HPDE6-E6E7 (cell line): Measurements from ENCODE around the gene RHCE.
"Not testable (repeated sequence)": the region's sequence is repeated elsewhere in the genome, so short reads cannot be mapped to it uniquely, and the experiment has no call there.

Source experiments
- DNase-seq: peaks from one replicate; pipeline ENCODE4 v3.0.0; 2011; ENCODE audit warnings: missing footprints; ENCODE audit errors: extremely low spot score

RHCE gene

DNA sequence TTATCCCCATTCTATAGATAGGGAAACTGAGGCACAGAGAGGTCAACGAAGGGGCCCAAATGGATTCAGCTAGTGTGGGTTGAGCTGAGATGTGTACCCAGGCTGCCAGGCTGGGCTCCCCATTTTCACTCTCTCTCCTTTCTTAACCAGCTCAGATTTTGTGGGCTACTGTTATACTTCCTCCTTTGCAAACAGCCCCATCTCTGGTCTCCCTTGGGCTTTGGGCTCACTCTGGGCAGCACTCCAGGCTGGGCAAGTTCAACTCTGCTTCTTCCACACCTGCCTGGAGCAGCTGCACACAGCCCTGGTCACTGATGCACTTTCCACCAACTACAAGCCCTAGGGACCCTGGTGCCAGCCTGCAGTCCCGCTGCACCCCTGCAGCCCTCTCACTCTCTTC lies 22.5 kb downstream of the RHCE start:
- not testable (repeated sequence) for DNase-seq

DNA sequence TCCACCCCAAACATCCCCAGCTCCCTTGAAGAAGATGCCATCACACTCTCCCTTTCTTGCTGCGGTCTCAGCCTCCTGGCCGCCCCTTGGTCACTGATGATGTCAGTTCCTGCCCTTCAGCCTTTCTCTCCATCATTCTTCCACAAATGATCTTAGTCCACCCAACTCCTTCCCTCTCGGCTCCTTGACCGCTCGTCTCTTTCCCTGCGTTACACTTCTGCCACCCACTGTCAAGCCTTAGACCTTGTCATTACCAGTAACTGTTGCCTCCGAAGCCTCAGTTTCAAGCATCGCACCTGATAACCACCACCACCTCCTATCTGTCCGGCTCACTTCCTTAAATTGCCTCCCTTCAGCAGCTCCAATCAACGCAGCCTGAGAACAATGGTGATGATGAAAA lies 23.1 kb downstream of the RHCE start:
- DNase-seq, result not testable (repeated sequence)

DNA sequence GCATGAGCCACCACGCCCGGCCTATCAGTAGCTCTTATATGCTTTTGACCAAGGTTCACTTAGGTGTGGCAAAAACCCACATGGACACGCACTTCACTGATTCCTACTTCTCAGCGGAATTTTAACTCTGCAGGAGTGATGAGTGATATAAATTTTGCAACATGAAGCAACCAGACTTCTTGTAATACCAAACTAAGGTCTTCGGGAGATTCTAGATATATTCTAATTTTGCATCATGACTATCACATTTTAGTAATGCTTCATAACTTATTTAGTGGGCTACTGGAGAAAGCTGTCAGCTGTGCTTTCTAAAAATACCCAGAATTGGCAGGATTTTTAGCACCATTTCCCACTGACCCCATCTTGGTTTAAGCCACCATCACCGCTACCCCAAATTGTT lies 27.8 kb downstream of the RHCE start:
- no peak for DNase-seq

DNA sequence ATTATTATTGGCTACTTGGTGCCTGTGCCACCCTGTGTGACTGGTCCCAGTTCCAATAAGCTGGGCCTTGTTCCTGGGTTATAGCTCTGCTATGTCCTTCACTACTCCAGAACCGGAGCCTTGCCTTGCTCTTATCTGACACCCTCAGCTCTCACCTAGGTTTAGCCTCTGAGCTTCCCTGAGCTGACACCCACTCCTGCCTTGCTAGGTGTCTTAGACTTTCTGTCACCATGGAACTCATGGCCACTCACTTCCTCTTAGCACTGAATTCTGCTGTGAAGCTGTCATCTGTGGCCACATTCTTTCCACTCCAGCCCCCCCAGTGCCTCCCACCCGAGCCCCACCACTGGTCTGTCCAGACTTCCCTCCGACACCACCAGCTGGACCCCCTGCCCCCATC lies 30.9 kb downstream of the RHCE start:
- DNase-seq, result not testable (repeated sequence)

- not testable (repeated sequence) for DNase-seq
Measured at GRCh38 chr1:25388691-25389090, 31.9 kb downstream of the RHCE start.

DNA sequence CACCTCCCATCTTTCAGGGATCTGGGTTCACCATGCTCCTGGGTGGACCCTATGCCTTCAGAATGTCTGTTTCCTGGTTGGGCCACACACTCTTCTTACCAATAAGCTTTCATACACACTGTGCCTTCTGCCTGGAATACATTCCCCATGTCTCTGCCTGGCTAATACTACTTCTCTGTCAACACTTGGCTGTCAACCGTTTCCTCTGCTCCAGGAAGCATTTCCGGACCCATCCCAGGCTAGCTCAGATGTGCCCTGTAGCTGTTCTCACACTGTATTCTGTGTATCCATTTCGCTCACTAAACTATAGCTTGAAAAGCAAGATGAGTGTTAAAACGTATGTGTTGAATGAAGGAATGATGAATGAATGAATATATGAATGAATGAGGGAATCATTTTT lies 33.5 kb downstream of the RHCE start:
- DNase-seq, result not testable (repeated sequence)

GRCh38 chr1:25383875-25384274 lies 36.8 kb downstream of the RHCE start:
- DNase-seq, result not testable (repeated sequence)

DNA sequence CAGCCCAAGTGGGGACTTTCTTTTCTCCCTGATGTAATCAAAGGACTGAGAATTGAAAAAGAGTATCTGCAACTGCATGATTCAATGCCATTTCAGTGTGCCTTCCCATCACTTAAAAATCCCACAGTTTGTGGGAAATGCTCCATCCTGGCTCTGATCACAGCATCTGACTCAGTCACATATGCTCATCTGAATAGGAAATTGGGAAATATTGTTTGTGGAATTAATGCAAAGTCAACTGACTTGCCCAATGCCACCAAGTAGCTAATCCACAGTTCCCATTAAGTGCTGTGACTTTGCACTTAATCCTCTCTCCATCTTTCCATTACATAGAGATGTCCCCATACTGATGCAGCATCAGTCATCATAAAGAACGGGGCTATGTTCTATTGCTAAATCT lies 37.5 kb downstream of the RHCE start:
- DNase-seq, result not testable (repeated sequence)

DNA sequence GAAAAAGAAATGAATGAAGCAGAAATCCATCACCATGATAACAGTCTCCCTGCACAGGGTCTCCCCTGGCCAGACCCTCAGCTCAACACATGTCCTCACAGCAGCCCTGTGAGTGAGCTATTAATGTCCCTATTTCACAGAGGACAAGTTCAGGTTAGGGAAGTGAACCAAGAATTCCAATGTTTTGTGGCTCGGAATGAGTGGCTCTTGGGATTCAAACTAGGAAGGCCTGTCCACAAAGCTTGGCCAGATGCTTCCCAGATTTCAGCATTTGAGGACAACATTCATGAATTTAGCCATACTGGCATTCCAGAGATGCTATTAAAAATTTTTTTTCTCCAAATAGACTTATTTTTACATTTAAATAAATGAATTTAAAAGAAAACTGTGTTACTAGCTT lies 38.1 kb downstream of the RHCE start:
- not testable (repeated sequence) for DNase-seq

- DNase-seq, result not testable (repeated sequence)
Measured at GRCh38 chr1:25378367-25378766, 42.3 kb downstream of the RHCE start.

GRCh38 chr1:25371757-25372156 lies 48.9 kb downstream of the RHCE start:
- not testable (repeated sequence) for DNase-seq

DNA sequence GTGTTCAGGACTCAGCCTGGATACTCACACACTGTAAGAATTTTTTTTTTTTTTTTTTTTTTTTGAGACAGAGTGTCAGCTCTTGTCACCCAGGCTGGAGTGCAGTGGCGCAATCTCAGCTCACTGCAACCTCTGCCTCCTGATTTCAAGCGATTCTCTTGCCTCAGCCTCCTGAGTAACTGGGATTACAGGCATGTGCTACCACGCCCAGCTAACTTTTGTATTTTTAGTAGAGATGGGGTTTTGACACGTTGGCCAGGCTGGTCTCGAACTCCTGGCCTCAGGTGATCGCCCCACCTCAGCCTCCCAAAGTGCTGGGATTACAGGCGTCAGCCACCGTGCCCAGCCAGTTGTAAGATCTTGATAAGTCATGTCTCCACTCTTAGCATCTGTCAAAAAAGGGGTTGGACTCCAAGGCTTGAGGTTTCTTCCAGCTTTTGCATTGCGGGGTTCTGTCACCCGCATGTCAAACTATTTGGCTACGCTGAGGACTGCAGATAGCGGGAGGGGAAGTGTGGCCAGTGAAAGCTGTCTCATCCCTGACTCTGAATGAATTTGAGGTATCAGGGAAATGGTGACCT lies 50.8 kb downstream of the RHCE start:
- not testable (repeated sequence) for DNase-seq

DNA sequence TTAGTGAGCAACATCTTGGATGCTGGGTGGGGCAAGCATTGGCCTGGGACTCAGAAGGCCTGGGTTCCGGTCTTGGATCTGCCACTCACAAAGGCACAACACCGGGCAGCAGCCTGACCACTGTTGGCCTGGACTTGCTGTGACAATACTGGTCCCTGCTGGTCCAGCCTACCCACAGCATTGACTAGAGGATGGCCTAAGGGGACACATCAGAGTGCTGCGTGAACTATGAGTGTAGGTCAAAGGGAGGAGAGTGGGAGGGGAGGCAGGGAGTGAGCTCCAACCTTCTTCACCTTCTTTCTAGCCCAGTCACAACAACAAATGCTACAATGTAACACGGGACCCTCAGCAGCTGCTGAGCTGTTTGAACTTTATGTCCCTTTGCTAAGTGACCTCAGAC lies 51.4 kb downstream of the RHCE start:
- no peak for DNase-seq

GRCh38 chr1:25362634-25363559 lies 57.7 kb downstream of the RHCE start:
- not testable (repeated sequence) for DNase-seq

DNA sequence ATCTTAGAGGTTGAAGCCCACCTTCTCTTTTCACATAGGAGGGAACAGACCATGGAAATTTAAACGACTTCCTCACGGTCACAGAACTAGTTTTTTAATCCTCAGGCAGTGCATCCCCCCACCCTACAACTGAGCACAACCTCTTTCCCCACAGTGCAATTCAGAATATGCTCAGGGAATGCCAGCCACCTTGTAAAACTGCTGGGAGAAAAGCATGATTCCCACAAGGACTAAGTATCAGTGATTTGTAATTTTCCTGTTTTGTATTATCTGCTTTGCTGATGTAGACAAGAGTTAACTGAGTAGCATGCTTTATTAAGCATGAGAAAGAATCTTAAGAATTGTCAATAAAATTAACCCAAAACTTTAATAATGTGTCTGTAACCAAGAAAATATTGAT lies 58.7 kb downstream of the RHCE start:
- DNase-seq, result no peak

- DNase-seq, result no peak
Measured at GRCh38 chr1:25360596-25361581, 59.7 kb downstream of the RHCE start.

GRCh38 chr1:25356848-25357247 lies 63.8 kb downstream of the RHCE start:
- no peak for DNase-seq

GRCh38 chr1:25356441-25356840 lies 64.2 kb downstream of the RHCE start:
- no peak for DNase-seq

- DNase-seq, result no peak
Measured at GRCh38 chr1:25355841-25356395, 64.7 kb downstream of the RHCE start.

DNA sequence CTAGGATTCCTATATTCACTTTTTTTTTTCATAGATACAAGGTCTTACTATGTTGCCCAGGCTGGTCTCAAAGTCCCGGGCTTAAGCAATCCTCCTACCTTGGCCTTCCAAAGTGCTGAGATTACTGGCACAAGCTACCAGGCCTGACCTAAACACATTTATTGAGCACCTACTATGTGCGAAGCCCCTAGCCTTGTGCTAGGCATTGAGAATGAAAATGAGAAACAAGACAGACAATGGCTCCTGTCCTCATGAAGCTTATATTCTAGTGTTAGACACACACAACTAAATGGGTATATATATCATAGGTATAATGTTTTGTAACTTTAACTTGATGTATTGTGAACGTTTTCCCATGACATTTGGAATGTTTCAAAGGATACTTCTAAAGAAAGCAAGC lies 71.0 kb downstream of the RHCE start:
- no peak for DNase-seq

GRCh38 chr1:25347556-25347955 lies 73.1 kb downstream of the RHCE start:
- no peak for DNase-seq

DNA sequence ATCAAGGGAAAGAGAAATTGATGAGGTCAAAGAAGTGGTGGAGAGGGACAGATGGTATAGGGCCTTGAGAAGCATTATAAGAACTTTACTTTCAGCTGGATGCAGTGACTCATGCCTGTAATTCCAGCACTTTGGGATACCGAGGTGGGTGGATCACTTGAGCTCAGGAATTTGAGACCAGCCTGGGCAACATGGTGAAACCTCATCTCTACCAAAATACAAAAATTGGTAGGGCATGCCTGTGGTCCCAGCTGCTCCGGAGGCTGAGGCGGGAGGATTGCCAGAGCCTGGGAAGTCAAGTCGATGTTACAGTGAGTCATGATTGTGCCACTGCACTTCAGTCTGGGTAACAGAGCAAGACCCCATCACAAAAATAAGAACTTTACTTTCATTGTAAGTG lies 76.8 kb downstream of the RHCE start:
- no peak for DNase-seq
